HG03460 (cell line): ENCODE data around the gene VIPR1.

Source experiments
- ATAC-seq: cut with Tn5 transposase; IDR thresholded peaks from one replicate; pipeline ENCODE4 v1.9.1; 2021; ENCODE audit not compliant: unreplicated experiment

The VIPR1 gene

GRCh38 chr3:42493126-42493797 lies 9.2 kb upstream of the VIPR1 start:
- no peak for ATAC-seq

GRCh38 chr3:42493798-42494151 lies 8.7 kb upstream of the VIPR1 start:
- no peak for ATAC-seq

DNA sequence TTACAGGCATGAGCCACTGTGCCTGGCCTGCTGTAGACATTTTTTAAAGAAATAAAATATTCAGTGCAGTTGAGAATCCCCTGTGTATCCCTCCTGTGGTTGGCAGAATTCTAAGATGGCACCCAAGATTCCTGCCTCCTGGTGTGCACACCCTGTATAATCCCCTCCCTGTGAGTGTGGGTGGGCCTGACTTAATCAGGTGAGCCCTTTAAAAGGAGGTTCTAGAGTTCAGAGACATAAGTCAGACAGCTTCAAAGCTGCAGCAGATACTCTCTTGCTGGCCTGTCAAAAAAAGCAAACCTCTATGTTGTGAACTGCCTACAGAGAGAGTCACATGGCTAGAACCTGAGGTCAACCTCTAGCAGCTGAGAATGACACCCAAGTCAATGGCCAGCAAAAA lies 7.0 kb upstream of the VIPR1 start:
- ATAC-seq = no peak

GRCh38 chr3:42497009-42497731 lies 5.3 kb upstream of the VIPR1 start:
- no peak for ATAC-seq

DNA sequence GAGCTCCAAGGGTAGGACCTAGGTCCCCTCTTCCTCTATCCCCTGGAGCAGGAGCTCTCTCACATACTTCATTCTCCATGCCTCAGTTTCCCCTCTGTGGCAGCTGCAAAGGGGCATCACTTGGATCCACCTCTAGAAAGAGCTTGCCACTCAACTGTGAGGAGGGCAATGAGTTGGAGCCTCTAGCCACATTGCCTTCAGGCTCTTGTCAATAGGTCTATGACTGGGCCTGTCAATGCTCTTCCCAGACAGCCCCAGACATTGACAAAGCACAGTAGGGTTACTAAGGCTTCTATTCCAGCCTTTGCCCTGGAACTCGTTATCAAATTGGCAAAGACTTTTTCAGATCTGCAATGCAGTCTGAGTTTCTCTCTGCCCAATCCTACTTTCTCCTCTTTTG lies 4.4 kb upstream of the VIPR1 start:
- no peak for ATAC-seq

- no peak for ATAC-seq
These were observed 3.5 kb upstream of the VIPR1 start for GRCh38 chr3:42498791-42499477.

- ATAC-seq = no peak
These were observed 3.0 kb upstream of the VIPR1 start for GRCh38 chr3:42499478-42499871.

GRCh38 chr3:42500091-42500490 lies 2.4 kb upstream of the VIPR1 start:
- ATAC-seq = no peak

DNA sequence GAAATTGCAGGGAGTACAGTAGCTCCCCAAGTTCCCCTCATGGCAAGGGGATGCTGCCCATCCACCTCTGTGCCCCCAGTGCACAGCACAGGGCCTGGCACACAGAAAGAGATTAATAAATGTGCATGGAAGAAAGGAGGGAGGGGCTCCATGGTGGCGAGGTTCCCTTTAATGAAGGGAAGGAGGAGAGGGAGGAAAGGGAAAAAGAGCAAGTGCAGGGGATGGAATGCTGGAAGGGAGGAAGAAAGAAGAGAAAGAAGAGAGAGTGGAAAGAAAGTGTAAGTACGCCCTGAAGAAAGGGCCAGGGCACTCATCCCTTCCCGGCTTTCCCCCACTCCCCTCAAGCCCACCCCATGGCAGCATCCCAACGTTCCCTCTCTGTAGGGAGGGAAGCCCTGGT lies 1.5 kb upstream of the VIPR1 start:
- ATAC-seq = no peak

- ATAC-seq = no peak
These were observed 1.1 kb upstream of the VIPR1 start for GRCh38 chr3:42501321-42501680.

DNA sequence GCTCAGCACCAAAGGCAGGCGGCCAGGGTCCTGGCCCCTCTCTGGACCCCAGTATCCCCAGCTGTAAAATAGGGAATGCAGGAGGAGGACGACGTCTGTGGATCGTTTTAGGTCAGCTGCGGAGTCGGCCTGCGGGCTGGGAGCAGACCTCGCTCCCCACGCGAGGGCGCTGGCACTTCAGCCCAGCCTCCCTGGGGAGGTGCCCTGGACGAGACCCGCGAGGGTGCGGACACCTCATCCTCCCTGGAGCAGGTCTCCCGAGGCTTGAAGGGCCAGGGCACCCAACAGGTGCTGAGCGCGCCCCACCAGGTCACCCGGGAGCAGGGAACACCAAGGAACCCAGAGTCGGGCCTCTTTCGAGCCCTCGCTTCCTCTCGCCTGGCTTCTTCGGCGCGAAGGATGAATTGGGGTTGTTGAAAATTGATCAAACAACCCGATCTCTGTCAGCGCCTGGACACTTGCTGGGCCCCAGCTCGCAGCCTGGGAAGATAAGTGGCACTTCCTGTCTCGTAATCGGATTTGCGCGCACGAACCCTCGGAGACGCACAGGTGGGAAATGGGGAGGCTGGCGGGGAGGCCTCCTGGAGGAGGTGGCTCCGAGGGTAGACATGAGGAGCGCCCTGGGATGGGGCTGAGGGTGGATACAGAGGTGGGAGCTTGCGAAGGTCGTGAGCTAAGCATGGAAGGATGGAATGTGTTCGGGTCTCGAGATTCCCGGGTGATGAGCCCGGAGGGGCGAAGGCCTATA lies 588 bp upstream of the VIPR1 start:
- ATAC-seq = peak; percentile 5

DNA sequence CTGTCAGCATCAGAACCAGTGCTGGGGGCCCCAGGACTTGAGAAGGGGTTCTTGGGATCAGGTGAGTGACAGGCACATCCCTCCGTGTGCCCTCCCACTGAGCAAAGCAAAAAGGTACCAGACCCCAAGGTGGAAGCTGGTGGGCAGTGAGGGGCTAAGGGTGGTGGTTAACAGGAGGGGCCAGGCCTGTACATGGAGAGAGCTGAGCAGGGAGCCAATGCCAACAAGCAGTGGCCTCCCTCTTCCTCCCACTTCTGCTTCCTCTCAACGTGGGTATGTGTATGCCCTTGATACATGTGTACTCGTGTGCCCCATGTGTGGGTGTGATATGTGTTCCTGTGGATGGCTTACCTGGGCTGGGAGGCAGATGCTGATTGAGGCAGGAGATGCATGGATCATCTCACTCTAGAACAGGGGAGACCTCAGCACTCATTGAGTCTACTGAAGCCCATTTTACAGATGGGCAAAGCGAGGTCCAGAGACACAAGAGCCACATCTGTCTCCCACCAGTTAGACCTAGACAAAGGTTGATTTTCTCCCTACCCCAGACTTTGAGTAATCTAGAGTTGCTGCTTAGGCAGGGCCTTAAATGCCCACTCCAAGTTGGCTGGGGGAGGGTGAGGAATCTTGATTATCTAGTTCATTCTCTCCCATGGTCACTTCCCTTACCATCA lies 945 bp downstream of the VIPR1 start:
- no peak for ATAC-seq

- ATAC-seq = no peak
These were observed 1.5 kb downstream of the VIPR1 start for GRCh38 chr3:42503957-42504333.

GRCh38 chr3:42504334-42505127 lies 2.1 kb downstream of the VIPR1 start:
- no peak for ATAC-seq

- ATAC-seq = no peak
These were observed 2.8 kb downstream of the VIPR1 start for GRCh38 chr3:42505128-42505848.

DNA sequence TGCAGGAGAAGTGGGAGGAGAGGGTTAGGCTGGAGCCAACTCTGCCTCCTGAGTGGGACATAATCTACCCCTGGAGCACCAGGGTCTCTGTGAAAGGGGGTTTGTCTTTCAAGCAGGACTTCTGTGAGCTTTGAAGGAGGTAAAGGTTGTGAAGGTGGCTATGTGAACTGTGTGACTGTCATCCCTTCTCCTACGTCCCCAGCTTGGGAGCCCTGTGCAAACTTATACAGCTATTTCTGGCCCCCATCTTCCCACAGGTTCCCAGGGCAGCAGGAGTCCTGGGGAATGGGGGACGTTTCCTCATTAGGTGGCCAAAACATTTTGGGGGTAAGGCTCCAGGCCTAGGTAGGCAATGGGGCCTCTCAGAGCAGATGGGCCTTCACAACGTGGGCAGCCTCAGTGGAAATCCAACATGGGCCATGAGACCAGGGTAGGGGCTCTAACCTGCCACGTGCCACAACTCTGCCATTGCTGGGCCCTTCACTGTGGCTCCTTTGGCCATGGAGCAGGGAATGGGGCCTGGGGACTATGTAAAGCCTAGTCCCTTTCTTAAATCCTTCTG lies 3.5 kb downstream of the VIPR1 start:
- no peak for ATAC-seq

DNA sequence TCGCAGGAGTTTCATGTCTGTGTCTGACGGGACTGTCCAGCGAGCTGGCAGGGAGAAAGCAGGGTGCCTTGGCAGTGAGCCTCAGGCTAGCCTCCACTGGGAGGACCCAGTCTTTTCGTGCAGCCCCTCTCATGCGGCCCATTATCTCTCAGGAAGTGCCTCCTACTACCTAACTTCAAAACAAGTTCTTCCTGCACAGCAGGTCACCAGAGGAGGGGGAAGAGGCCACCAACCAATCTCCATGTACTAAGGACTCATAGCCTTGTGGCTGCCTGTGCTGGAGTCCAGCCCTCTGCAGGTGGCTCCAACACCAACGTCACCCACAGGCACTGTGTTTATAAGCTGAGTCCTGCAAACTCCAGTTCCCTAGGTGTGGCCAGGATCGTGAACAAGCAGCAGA lies 4.8 kb downstream of the VIPR1 start:
- ATAC-seq = no peak

GRCh38 chr3:42507761-42508335 lies 5.4 kb downstream of the VIPR1 start:
- ATAC-seq = no peak

GRCh38 chr3:42508562-42508961 lies 6.1 kb downstream of the VIPR1 start:
- ATAC-seq = no peak
